ENCODE measurements around the gene APCDD1L. TPM values are rescaled to one million over a fixed set of nuclear protein-coding genes. Genes with fewer than 3 reads are reported as not detected.

APCDD1L gene
- total and polyA plus RNA-seq, 3 experiments from 2014 or later: not detected

GRCh38 chr20:58523072-58523970 lies 8.1 kb upstream of the APCDD1L start:
- no peaks in the 10 kb centered on the region for H3K27me3 Mint-ChIP-seq
- POLR2A ChIA-PET: no interaction called here

GRCh38 chr20:58522666-58523065 lies 7.5 kb upstream of the APCDD1L start:
- Histone ChIP-seq H3K4me1 (ENCODE audit: insufficient read depth, low read length) (no peaks in the 10 kb centered on the region), H3K4me3 (ENCODE audit: low read length) (no peak overlapping the region), H3K36me3 (ENCODE audit: insufficient read depth, low read length) (no peaks in the 10 kb centered on the region), H3K9me3 (ENCODE audit: low read length) (no peaks in the 10 kb centered on the region), H3K27ac (ENCODE audit: low read depth, low read length) (no peak overlapping the region), H3K27me3 (ENCODE audit: insufficient read depth, low read length, poor library complexity, severe bottlenecking) (no peaks in the 10 kb centered on the region)
- no peak overlapping the region for H3K4me3 Mint-ChIP-seq
- H3K27ac Mint-ChIP-seq: no peak overlapping the region
- peaks cover 0 to 3% of the 10 kb centered on the region in 2 donors for H3K27me3 Mint-ChIP-seq
- H3K4me1 Mint-ChIP-seq: no peaks in the 10 kb centered on the region
- ChIA-PET POLR2A (no interaction called here), CTCF (interaction anchor here (1.0 kb wide), 1 partner anchor 11 kb away, joined by 3 read pairs; no protein-coding TSS in a partner anchor)
- no peak for DNase-seq
- H3K9me3 Mint-ChIP-seq: peaks cover 0 to 18% (median 11%) of the 10 kb centered on the region in 5 donors
- H3K36me3 Mint-ChIP-seq: no peaks in the 10 kb centered on the region

More at GRCh38 chr20:58523072-58523970, 8.1 kb upstream of the APCDD1L start:
- CTCF ChIA-PET: interaction anchor here (0.6 to 1.0 kb wide), 2 partner anchors 11 to 103 kb away, joined by 3 read pairs; no protein-coding TSS in a partner anchor
- Histone ChIP-seq H3K36me3 (ENCODE audit: insufficient read depth, low read length) (no peaks in the 10 kb centered on the region), H3K9me3 (ENCODE audit: low read length) (no peaks in the 10 kb centered on the region), H3K27me3 (ENCODE audit: insufficient read depth, low read length, poor library complexity, severe bottlenecking) (no peaks in the 10 kb centered on the region), H3K4me1 (ENCODE audit: insufficient read depth, low read length) (no peaks in the 10 kb centered on the region), H3K4me3 (ENCODE audit: low read length) (no peak overlapping the region), H3K27ac (ENCODE audit: low read depth, low read length) (no peak overlapping the region)
- H3K9me3 Mint-ChIP-seq: peaks cover 0 to 20% (median 11%) of the 10 kb centered on the region in 5 donors
- no peaks in the 10 kb centered on the region for H3K4me1 Mint-ChIP-seq
- no peak for DNase-seq
- H3K27ac Mint-ChIP-seq: no peak overlapping the region
- no peaks in the 10 kb centered on the region for H3K36me3 Mint-ChIP-seq
- H3K4me3 Mint-ChIP-seq: no peak overlapping the region

DNA sequence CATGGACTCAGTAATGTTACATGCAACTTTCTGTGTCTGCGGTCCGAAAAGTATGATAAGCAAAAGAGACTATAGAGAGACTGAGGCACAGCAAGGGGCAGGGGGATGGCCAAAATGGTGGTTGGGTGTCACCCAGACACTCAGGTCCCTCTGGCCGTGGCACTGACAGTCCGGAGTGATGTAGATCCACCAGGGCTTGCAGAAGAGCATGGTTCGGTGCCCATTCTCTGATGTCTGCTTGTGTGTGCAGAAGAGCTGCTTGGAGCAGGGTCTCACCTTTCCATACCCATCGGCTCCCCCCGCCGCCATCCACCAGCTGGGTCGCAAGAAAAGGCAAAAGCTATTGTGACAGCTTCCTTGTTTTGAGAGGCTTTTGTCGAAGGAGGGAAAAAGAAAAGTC lies 6.6 kb upstream of the APCDD1L start:
- no peaks in the 10 kb centered on the region for H3K27me3 ChIP-seq (ENCODE audit: insufficient read depth, low read length, poor library complexity, severe bottlenecking)
- H3K9me3 Mint-ChIP-seq: peaks cover 0 to 10% (median 4%) of the 10 kb centered on the region in 5 donors
- no peak overlapping the region for H3K27ac Mint-ChIP-seq
- H3K36me3 Mint-ChIP-seq: no peaks in the 10 kb centered on the region
- no peak for DNase-seq
- H3K4me1 Mint-ChIP-seq: no peaks in the 10 kb centered on the region
- no peaks in the 10 kb centered on the region for H3K9me3 ChIP-seq (ENCODE audit: low read length)
- H3K27ac ChIP-seq (ENCODE audit: low read depth, low read length): no peak overlapping the region
- H3K4me3 Mint-ChIP-seq: no peak overlapping the region
- ChIA-PET CTCF (no interaction called here), POLR2A (no interaction called here)
- no peaks in the 10 kb centered on the region for H3K36me3 ChIP-seq (ENCODE audit: insufficient read depth, low read length)
- H3K27me3 Mint-ChIP-seq: peaks cover 2 to 11% of the 10 kb centered on the region in 2 donors
- no peak overlapping the region for H3K4me3 ChIP-seq (ENCODE audit: low read length)
- H3K4me1 ChIP-seq (ENCODE audit: insufficient read depth, low read length): no peaks in the 10 kb centered on the region

DNA sequence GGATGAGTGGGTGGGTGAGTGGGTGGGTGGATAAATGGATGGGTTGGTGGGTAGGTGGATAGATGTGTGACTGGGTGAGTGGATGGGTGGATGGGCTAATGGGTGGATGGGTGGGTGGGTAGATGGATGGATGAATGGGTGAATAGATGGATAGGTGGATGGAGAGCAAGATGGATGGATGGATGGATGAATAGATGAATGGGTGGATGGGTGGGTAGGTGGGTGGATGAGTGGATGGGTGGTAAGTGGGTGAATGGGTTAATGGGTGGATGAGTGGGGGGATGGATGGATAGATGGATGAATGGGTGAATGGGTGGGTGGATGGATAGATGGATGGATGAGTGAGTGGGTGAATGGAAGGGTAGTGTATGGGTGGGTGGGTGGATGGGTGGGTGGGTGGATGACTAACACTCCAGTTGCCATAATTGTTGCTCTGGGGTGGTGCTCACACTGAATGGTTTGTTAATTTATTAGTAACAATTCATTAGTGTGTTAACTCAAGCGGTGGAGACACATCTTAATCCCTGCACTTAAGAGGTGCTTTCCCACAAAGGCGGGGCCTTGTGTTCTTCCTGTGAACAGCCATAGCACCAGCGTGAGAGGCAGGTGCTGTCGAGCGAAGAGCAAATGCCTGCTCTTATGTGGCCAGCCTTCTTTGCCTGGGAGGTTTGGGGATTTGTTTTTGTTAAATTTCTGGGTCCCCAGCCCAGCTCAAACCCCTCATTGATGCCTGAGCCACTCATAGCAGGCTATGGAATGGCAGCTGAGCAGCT lies 4.9 kb upstream of the APCDD1L start:
- Mint-ChIP-seq H3K27ac (no peak overlapping the region), H3K9me3 (no peaks in the 10 kb centered on the region), H3K4me3 (no peak overlapping the region), H3K27me3 (peaks cover 8 to 22% of the 10 kb centered on the region in 2 donors), H3K36me3 (no peaks in the 10 kb centered on the region), H3K4me1 (no peaks in the 10 kb centered on the region)
- H3K4me1 ChIP-seq (ENCODE audit: insufficient read depth, low read length): no peaks in the 10 kb centered on the region
- no peak for DNase-seq
- H3K9me3 ChIP-seq (ENCODE audit: low read length): no peaks in the 10 kb centered on the region
- ChIA-PET POLR2A (no interaction called here), CTCF (no interaction called here)
- peaks cover 4% of the 10 kb centered on the region for H3K27me3 ChIP-seq (ENCODE audit: insufficient read depth, low read length, poor library complexity, severe bottlenecking)
- H3K36me3 ChIP-seq (ENCODE audit: insufficient read depth, low read length): no peaks in the 10 kb centered on the region
- H3K4me3 ChIP-seq (ENCODE audit: low read length): no peak overlapping the region
- no peak overlapping the region for H3K27ac ChIP-seq (ENCODE audit: low read depth, low read length)

DNA sequence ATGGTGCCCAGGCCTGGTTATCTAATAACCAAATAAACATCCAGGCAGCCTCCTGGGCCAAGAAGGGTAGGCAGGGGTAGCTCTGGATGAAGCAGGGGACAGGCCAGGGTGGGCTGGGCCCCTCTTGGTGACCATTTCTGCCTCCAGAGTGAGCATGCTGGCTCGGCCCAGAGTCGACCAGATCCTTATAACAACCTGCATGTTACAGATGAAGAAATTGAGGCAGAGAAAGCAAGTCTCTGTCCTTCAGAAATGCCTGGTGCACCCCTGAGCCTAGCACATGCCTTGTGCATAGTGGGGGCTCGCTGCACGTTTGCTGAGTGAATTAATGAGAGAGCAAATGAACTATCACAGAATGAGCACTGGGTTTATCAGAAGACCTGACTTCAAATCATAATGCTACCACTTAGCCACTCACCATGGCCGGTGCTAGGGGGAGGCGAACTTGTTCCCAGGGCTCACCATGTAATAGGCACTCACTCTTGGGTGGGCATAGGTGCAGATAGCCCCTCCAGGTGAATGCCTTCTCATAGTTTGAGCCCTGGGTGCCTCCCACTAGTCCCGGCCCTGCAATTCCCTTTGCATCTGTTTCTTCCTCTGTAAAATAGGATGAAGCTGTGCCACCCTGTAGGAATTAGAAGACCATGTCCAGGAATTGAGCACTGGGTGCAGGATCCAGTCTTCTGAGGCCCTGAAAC lies 3.8 kb upstream of the APCDD1L start:
- Histone ChIP-seq H3K4me3 (ENCODE audit: low read length) (no peak overlapping the region), H3K36me3 (ENCODE audit: insufficient read depth, low read length) (no peaks in the 10 kb centered on the region), H3K4me1 (ENCODE audit: insufficient read depth, low read length) (no peaks in the 10 kb centered on the region), H3K27ac (ENCODE audit: low read depth, low read length) (no peak overlapping the region), H3K27me3 (ENCODE audit: insufficient read depth, low read length, poor library complexity, severe bottlenecking) (peaks cover 4% of the 10 kb centered on the region), H3K9me3 (ENCODE audit: low read length) (no peaks in the 10 kb centered on the region)
- DNase-seq: no peak
- H3K9me3 Mint-ChIP-seq: no peaks in the 10 kb centered on the region
- H3K4me1 Mint-ChIP-seq: no peaks in the 10 kb centered on the region
- POLR2A ChIA-PET: no interaction called here
- H3K4me3 Mint-ChIP-seq: no peak overlapping the region
- no peaks in the 10 kb centered on the region for H3K36me3 Mint-ChIP-seq
- no peak overlapping the region for H3K27ac Mint-ChIP-seq
- peaks cover 8 to 25% of the 10 kb centered on the region in 2 donors for H3K27me3 Mint-ChIP-seq
- CTCF ChIA-PET: no interaction called here

GRCh38 chr20:58518387-58518786 lies 3.2 kb upstream of the APCDD1L start:
- no peak overlapping the region for H3K4me3 Mint-ChIP-seq
- Histone ChIP-seq H3K4me1 (ENCODE audit: insufficient read depth, low read length) (no peaks in the 10 kb centered on the region), H3K27me3 (ENCODE audit: insufficient read depth, low read length, poor library complexity, severe bottlenecking) (peaks cover 4% of the 10 kb centered on the region), H3K4me3 (ENCODE audit: low read length) (no peak overlapping the region), H3K9me3 (ENCODE audit: low read length) (no peaks in the 10 kb centered on the region), H3K27ac (ENCODE audit: low read depth, low read length) (no peak overlapping the region), H3K36me3 (ENCODE audit: insufficient read depth, low read length) (no peaks in the 10 kb centered on the region)
- no peaks in the 10 kb centered on the region for H3K36me3 Mint-ChIP-seq
- H3K27ac Mint-ChIP-seq: no peak overlapping the region
- peaks cover 13 to 30% of the 10 kb centered on the region in 2 donors for H3K27me3 Mint-ChIP-seq
- DNase-seq: no peak
- H3K4me1 Mint-ChIP-seq: no peaks in the 10 kb centered on the region
- H3K9me3 Mint-ChIP-seq: no peaks in the 10 kb centered on the region
- CTCF ChIA-PET: no interaction called here
- POLR2A ChIA-PET: no interaction called here

- no peaks in the 10 kb centered on the region for H3K4me1 ChIP-seq (ENCODE audit: insufficient read depth, low read length)
- H3K27me3 ChIP-seq (ENCODE audit: insufficient read depth, low read length, poor library complexity, severe bottlenecking): peaks cover 7% of the 10 kb centered on the region
- Mint-ChIP-seq H3K4me1 (no peaks in the 10 kb centered on the region), H3K4me3 (no peak overlapping the region), H3K27me3 (peaks cover 21 to 48% of the 10 kb centered on the region in 2 donors), H3K36me3 (no peaks in the 10 kb centered on the region), H3K9me3 (no peaks in the 10 kb centered on the region), H3K27ac (no peak overlapping the region)
- CTCF ChIA-PET: no interaction called here
- no peaks in the 10 kb centered on the region for H3K36me3 ChIP-seq (ENCODE audit: insufficient read depth, low read length)
- POLR2A ChIA-PET: no interaction called here
- no peak overlapping the region for H3K27ac ChIP-seq (ENCODE audit: low read depth, low read length)
- H3K4me3 ChIP-seq (ENCODE audit: low read length): no peak overlapping the region
- no peak for DNase-seq
- H3K9me3 ChIP-seq (ENCODE audit: low read length): no peaks in the 10 kb centered on the region
Observed at GRCh38 chr20:58514321-58515232, 622 bp downstream of the APCDD1L start.
